HepG2 (cell line): Measurements from ENCODE around the gene OPRD1.

Experiments used
- DBP ChIP-seq: sonication (generic); formaldehyde crosslinking; IDR thresholded peaks from 2 replicates; pipeline ENCODE4 v1.4.0; 2020; ENCODE audit warnings: missing genetic modification reagents; ENCODE audit errors: not compliant biosample characterization
- ERF ChIP-seq: IDR thresholded peaks from 2 replicates; pipeline ENCODE4 v1.6.1; 2018; ENCODE audit warnings: missing biosample characterization, missing genetic modification reagents
- HDAC2 ChIP-seq: sonication (generic); formaldehyde crosslinking; IDR thresholded peaks from 2 replicates; pipeline ENCODE4 v1.4.0; 2020; ENCODE audit warnings: missing genetic modification reagents
- HNRNPLL ChIP-seq: fragments of 200-400 bp; formaldehyde crosslinking; IDR thresholded peaks from 2 replicates; pipeline ENCODE4 v1.6.1; 2017; ENCODE audit warnings: mild to moderate bottlenecking, low read depth, low read length; ENCODE audit not compliant: poor library complexity, severe bottlenecking
- PCBP1 ChIP-seq: fragments of 200-400 bp; formaldehyde crosslinking; IDR thresholded peaks from 2 replicates; pipeline ENCODE4 v1.6.1; 2017; ENCODE audit warnings: mild to moderate bottlenecking, low read depth, low read length, borderline replicate concordance
- POLR2A ChIP-seq, 2 experiments: IDR thresholded peaks; 2 replicates each; pipeline ENCODE4 v1.6.1; 2011; ENCODE audit warnings: low read depth in 2 of 2, low read length in 2 of 2, mild to moderate bottlenecking in 1 of 2, moderate library complexity in 1 of 2; ENCODE audit not compliant: insufficient read depth in 1 of 2
- ZFY ChIP-seq: sonication (generic); formaldehyde crosslinking; IDR thresholded peaks from 2 replicates; pipeline ENCODE4 v1.4.0; 2020; ENCODE audit warnings: missing genetic modification reagents
- ZNF784 ChIP-seq: sonication (generic); formaldehyde crosslinking; IDR thresholded peaks from 2 replicates; pipeline ENCODE4 v1.5.1; 2020; ENCODE audit warnings: missing genetic modification reagents, mild to moderate bottlenecking, borderline replicate concordance
- TF ChIP-seq, protein P1 (sequence below): sonication (generic); formaldehyde crosslinking; IDR thresholded peaks from 2 replicates; pipeline ENCODE4 v1.5.0; 2020; ENCODE audit warnings: mild to moderate bottlenecking, missing genetic modification reagents, moderate library complexity

- TF ChIP-seq PCBP1 (no peak), HDAC2 (CRISPR knock-in tag) (peak; percentile 47; the same call in 1 of the 2 replicates), ZNF784 (CRISPR knock-in tag) (no peak), POLR2A (IDR thresholded peaks at IDR 0.05; ENCODE audit: insufficient read depth in 1 of 2, low read depth in 2 of 2, low read length in 2 of 2) (no peak), DBP (no peak), ZFY (CRISPR knock-in tag) (no peak), ERF (0 out of 2 replicates have a peak, but pooled peaks have one; percentile 27), HNRNPLL (no peak)
- TF ChIP-seq, protein P1, sequence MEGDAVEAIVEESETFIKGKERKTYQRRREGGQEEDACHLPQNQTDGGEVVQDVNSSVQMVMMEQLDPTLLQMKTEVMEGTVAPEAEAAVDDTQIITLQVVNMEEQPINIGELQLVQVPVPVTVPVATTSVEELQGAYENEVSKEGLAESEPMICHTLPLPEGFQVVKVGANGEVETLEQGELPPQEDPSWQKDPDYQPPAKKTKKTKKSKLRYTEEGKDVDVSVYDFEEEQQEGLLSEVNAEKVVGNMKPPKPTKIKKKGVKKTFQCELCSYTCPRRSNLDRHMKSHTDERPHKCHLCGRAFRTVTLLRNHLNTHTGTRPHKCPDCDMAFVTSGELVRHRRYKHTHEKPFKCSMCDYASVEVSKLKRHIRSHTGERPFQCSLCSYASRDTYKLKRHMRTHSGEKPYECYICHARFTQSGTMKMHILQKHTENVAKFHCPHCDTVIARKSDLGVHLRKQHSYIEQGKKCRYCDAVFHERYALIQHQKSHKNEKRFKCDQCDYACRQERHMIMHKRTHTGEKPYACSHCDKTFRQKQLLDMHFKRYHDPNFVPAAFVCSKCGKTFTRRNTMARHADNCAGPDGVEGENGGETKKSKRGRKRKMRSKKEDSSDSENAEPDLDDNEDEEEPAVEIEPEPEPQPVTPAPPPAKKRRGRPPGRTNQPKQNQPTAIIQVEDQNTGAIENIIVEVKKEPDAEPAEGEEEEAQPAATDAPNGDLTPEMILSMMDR = peak; percentile 98
Measured at GRCh38 chr1:28877132-28877781, 65.3 kb downstream of the OPRD1 start.
